HEK293T (cell line): Measurements from ENCODE around the gene KCNK10.

Source experiments
- ARNT ChIP-seq: fragments of 450-650 bp; IDR thresholded peaks from 2 replicates; pipeline ENCODE4 v1.6.1; 2017; ENCODE audit warnings: mild to moderate bottlenecking
- BHLHE40 ChIP-seq: fragments of 450-650 bp; IDR thresholded peaks from 2 replicates; pipeline ENCODE4 v1.6.1; 2016; ENCODE audit warnings: mild to moderate bottlenecking, moderate library complexity, borderline replicate concordance
- CTBP1 ChIP-seq: fragments of 450-650 bp; IDR thresholded peaks from 2 replicates; pipeline ENCODE4 v1.6.1; 2016; ENCODE audit warnings: borderline replicate concordance
- FOXA1 ChIP-seq: fragments of 450-650 bp; IDR thresholded peaks from 2 replicates; pipeline ENCODE4 v1.6.1; 2016; ENCODE audit warnings: mild to moderate bottlenecking
- FOXK2 ChIP-seq: fragments of 450-650 bp; IDR thresholded peaks from 2 replicates; pipeline ENCODE4 v1.6.1; 2016; ENCODE audit warnings: mild to moderate bottlenecking
- FOXM1 ChIP-seq: fragments of 450-650 bp; IDR thresholded peaks from 2 replicates; pipeline ENCODE4 v1.6.1; 2017; ENCODE audit warnings: mild to moderate bottlenecking, borderline replicate concordance
- HDGF ChIP-seq: fragments of 450-650 bp; IDR thresholded peaks from 2 replicates; pipeline ENCODE4 v1.6.1; 2017; ENCODE audit warnings: antibody characterized with exemption, borderline replicate concordance
- L3MBTL2 ChIP-seq: fragments of 450-650 bp; conservative IDR thresholded peaks from 2 replicates; pipeline ENCODE4 v1.6.1; 2016; ENCODE audit warnings: mild to moderate bottlenecking
- LEF1 ChIP-seq: fragments of 450-650 bp; IDR thresholded peaks from 2 replicates; pipeline ENCODE4 v1.6.1; 2017; ENCODE audit warnings: mild to moderate bottlenecking, borderline replicate concordance
- NFRKB ChIP-seq: fragments of 450-650 bp; IDR thresholded peaks from 2 replicates; pipeline ENCODE4 v1.6.1; 2016; ENCODE audit warnings: mild to moderate bottlenecking, moderate library complexity
- PKNOX1 ChIP-seq: fragments of 450-650 bp; IDR thresholded peaks from 2 replicates; pipeline ENCODE4 v1.6.1; 2016
- SP1 ChIP-seq: fragments of 450-650 bp; IDR thresholded peaks from 2 replicates; pipeline ENCODE4 v1.6.1; 2017
- SUZ12 ChIP-seq: fragments of 450-650 bp; IDR thresholded peaks from 2 replicates; pipeline ENCODE4 v1.6.1; 2016; ENCODE audit warnings: mild to moderate bottlenecking
- TARDBP ChIP-seq: fragments of 450-650 bp; IDR thresholded peaks from 2 replicates; pipeline ENCODE4 v1.6.1; 2016

- TF ChIP-seq SP1 (no peak), NFRKB (no peak), SUZ12 (no peak), TARDBP (no peak), BHLHE40 (no peak), HDGF (no peak), LEF1 (no peak), CTBP1 (no peak), FOXK2 (no peak), ARNT (no peak), FOXM1 (no peak), L3MBTL2 (no peak), FOXA1 (no peak), PKNOX1 (no peak)
These were observed 65.0 kb downstream of the KCNK10 start for GRCh38 chr14:88258021-88258420.
